Measurements from ENCODE around the gene CSF1R. TPM values are rescaled to one million over a fixed set of nuclear protein-coding genes. Genes with fewer than 3 reads are reported as not detected.

CSF1R gene
- total RNA-seq, 1 donor from 2014 or later, result not detected

- no peaks in the 10 kb centered on the region for H3K36me3 Mint-ChIP-seq (ENCODE audit: low read depth)
- peaks cover 2% of the 10 kb centered on the region for H3K4me1 Mint-ChIP-seq
- H3K27me3 Mint-ChIP-seq, result peaks cover 4% of the 10 kb centered on the region
- no peak for DNase-seq
- intact Hi-C loops (cut with micrococcal nuclease), result no loop called here
- no peak overlapping the region for H3K27ac Mint-ChIP-seq
- no peak overlapping the region for H3K4me3 Mint-ChIP-seq
- H3K9me3 Mint-ChIP-seq, result no peaks in the 10 kb centered on the region
Observed at GRCh38 chr5:150077060-150077459, 9.3 kb downstream of the CSF1R start.

GRCh38 chr5:150075806-150076205 is 10.5 kb downstream of the CSF1R start:
- H3K27me3 Mint-ChIP-seq, result peaks cover 4% of the 10 kb centered on the region
- no peak for DNase-seq

GRCh38 chr5:150075233-150075632 is 11.1 kb downstream of the CSF1R start:
- no peak for DNase-seq
- Mint-ChIP-seq H3K4me1 (no peaks in the 10 kb centered on the region), H3K36me3 (ENCODE audit: low read depth) (no peaks in the 10 kb centered on the region), H3K27me3 (peaks cover 4% of the 10 kb centered on the region), H3K27ac (no peak overlapping the region), H3K9me3 (no peaks in the 10 kb centered on the region), H3K4me3 (no peak overlapping the region)
- intact Hi-C loops (cut with micrococcal nuclease), result no loop called here

More at GRCh38 chr5:150075806-150076205, 10.5 kb downstream of the CSF1R start:
- intact Hi-C loops (cut with micrococcal nuclease), result no loop called here
- H3K4me1 Mint-ChIP-seq, result no peaks in the 10 kb centered on the region
- no peaks in the 10 kb centered on the region for H3K36me3 Mint-ChIP-seq (ENCODE audit: low read depth)
- H3K27ac Mint-ChIP-seq, result no peak overlapping the region
- no peaks in the 10 kb centered on the region for H3K9me3 Mint-ChIP-seq
- no peak overlapping the region for H3K4me3 Mint-ChIP-seq

- no peak for DNase-seq
- Mint-ChIP-seq H3K4me3 (no peak overlapping the region), H3K27me3 (peaks cover 4% of the 10 kb centered on the region), H3K36me3 (ENCODE audit: low read depth) (no peaks in the 10 kb centered on the region), H3K9me3 (no peaks in the 10 kb centered on the region), H3K4me1 (peaks cover under 1% of the 10 kb centered on the region), H3K27ac (no peak overlapping the region)
- intact Hi-C loops (cut with micrococcal nuclease), result no loop called here
Observed at GRCh38 chr5:150073677-150074076, 12.7 kb downstream of the CSF1R start.

- peaks cover 2% of the 10 kb centered on the region for H3K4me1 Mint-ChIP-seq
- H3K9me3 Mint-ChIP-seq, result no peaks in the 10 kb centered on the region
- DNase-seq, result no peak
- H3K36me3 Mint-ChIP-seq (ENCODE audit: low read depth), result no peaks in the 10 kb centered on the region
- no peak overlapping the region for H3K27ac Mint-ChIP-seq
- intact Hi-C loops (cut with micrococcal nuclease), result no loop called here
- no peak overlapping the region for H3K4me3 Mint-ChIP-seq
- no peaks in the 10 kb centered on the region for H3K27me3 Mint-ChIP-seq
Observed at GRCh38 chr5:150073086-150073625, 13.2 kb downstream of the CSF1R start.

- intact Hi-C loops (cut with micrococcal nuclease), result no loop called here
- DNase-seq, result no peak
- H3K4me1 Mint-ChIP-seq, result peaks cover 15% of the 10 kb centered on the region
- H3K27me3 Mint-ChIP-seq, result no peaks in the 10 kb centered on the region
- H3K9me3 Mint-ChIP-seq, result no peaks in the 10 kb centered on the region
- H3K36me3 Mint-ChIP-seq (ENCODE audit: low read depth), result no peaks in the 10 kb centered on the region
- no peak overlapping the region for H3K27ac Mint-ChIP-seq
- H3K4me3 Mint-ChIP-seq, result no peak overlapping the region
Observed at GRCh38 chr5:150070821-150071220, 15.5 kb downstream of the CSF1R start.

- Mint-ChIP-seq H3K4me3 (no peak overlapping the region), H3K27me3 (no peaks in the 10 kb centered on the region), H3K36me3 (ENCODE audit: low read depth) (no peaks in the 10 kb centered on the region), H3K4me1 (peaks cover 15% of the 10 kb centered on the region), H3K9me3 (no peaks in the 10 kb centered on the region), H3K27ac (no peak overlapping the region)
- DNase-seq, result no peak
- intact Hi-C loops (cut with micrococcal nuclease), result no loop called here
Observed at GRCh38 chr5:150069672-150070627, 16.4 kb downstream of the CSF1R start.

- DNase-seq, result no peak
- Mint-ChIP-seq H3K27me3 (no peaks in the 10 kb centered on the region), H3K36me3 (ENCODE audit: low read depth) (no peaks in the 10 kb centered on the region), H3K4me3 (no peak overlapping the region), H3K4me1 (peaks cover 15% of the 10 kb centered on the region), H3K9me3 (no peaks in the 10 kb centered on the region), H3K27ac (no peak overlapping the region)
- intact Hi-C loops (cut with micrococcal nuclease), result no loop called here
Observed at GRCh38 chr5:150068961-150069645, 17.3 kb downstream of the CSF1R start.

GRCh38 chr5:150068472-150068871 is 17.9 kb downstream of the CSF1R start:
- H3K9me3 Mint-ChIP-seq, result no peaks in the 10 kb centered on the region
- no peaks in the 10 kb centered on the region for H3K36me3 Mint-ChIP-seq (ENCODE audit: low read depth)
- H3K27me3 Mint-ChIP-seq, result no peaks in the 10 kb centered on the region
- intact Hi-C loops (cut with micrococcal nuclease), result no loop called here
- no peak overlapping the region for H3K4me3 Mint-ChIP-seq
- H3K27ac Mint-ChIP-seq, result no peak overlapping the region
- no peak for DNase-seq
- H3K4me1 Mint-ChIP-seq, result peaks cover 15% of the 10 kb centered on the region

- DNase-seq, result no peak
- no peak overlapping the region for H3K4me3 Mint-ChIP-seq
- peaks cover 15% of the 10 kb centered on the region for H3K4me1 Mint-ChIP-seq
- no peaks in the 10 kb centered on the region for H3K36me3 Mint-ChIP-seq (ENCODE audit: low read depth)
- intact Hi-C loops (cut with micrococcal nuclease), result no loop called here
- no peaks in the 10 kb centered on the region for H3K9me3 Mint-ChIP-seq
- H3K27ac Mint-ChIP-seq, result no peak overlapping the region
- no peaks in the 10 kb centered on the region for H3K27me3 Mint-ChIP-seq
Observed at GRCh38 chr5:150068071-150068470, 18.3 kb downstream of the CSF1R start.

- Mint-ChIP-seq H3K27me3 (no peaks in the 10 kb centered on the region), H3K4me1 (peaks cover 15% of the 10 kb centered on the region), H3K36me3 (ENCODE audit: low read depth) (no peaks in the 10 kb centered on the region), H3K27ac (peak overlapping the region; percentile 75), H3K4me3 (no peak overlapping the region), H3K9me3 (no peaks in the 10 kb centered on the region)
- intact Hi-C loops (cut with micrococcal nuclease), result no loop called here
- no peak for DNase-seq
Observed at GRCh38 chr5:150067405-150067960, 18.9 kb downstream of the CSF1R start.

GRCh38 chr5:150066901-150067396 is 19.4 kb downstream of the CSF1R start:
- H3K27me3 Mint-ChIP-seq, result no peaks in the 10 kb centered on the region
- H3K27ac Mint-ChIP-seq, result peak overlapping the region; percentile 75
- no peaks in the 10 kb centered on the region for H3K36me3 Mint-ChIP-seq (ENCODE audit: low read depth)
- no peak for DNase-seq
- peaks cover 15% of the 10 kb centered on the region for H3K4me1 Mint-ChIP-seq
- peak overlapping the region; percentile 30 for H3K4me3 Mint-ChIP-seq
- intact Hi-C loops (cut with micrococcal nuclease), result no loop called here
- no peaks in the 10 kb centered on the region for H3K9me3 Mint-ChIP-seq

- Mint-ChIP-seq H3K27me3 (no peaks in the 10 kb centered on the region), H3K9me3 (no peaks in the 10 kb centered on the region), H3K4me1 (peaks cover 15% of the 10 kb centered on the region), H3K36me3 (ENCODE audit: low read depth) (no peaks in the 10 kb centered on the region), H3K27ac (peak overlapping the region; percentile 75), H3K4me3 (no peak overlapping the region)
- intact Hi-C loops (cut with micrococcal nuclease), result no loop called here
- DNase-seq, result no peak
Observed at GRCh38 chr5:150066436-150066835, 19.9 kb downstream of the CSF1R start.

GRCh38 chr5:150065886-150066285 is 20.5 kb downstream of the CSF1R start:
- intact Hi-C loops (cut with micrococcal nuclease), result no loop called here
- H3K9me3 Mint-ChIP-seq, result no peaks in the 10 kb centered on the region
- no peak overlapping the region for H3K4me3 Mint-ChIP-seq

More at GRCh38 chr5:150065886-150066285, 20.5 kb downstream of the CSF1R start:
- peaks cover 15% of the 10 kb centered on the region for H3K4me1 Mint-ChIP-seq
- H3K36me3 Mint-ChIP-seq (ENCODE audit: low read depth), result no peaks in the 10 kb centered on the region
- DNase-seq, result no peak
- H3K27me3 Mint-ChIP-seq, result no peaks in the 10 kb centered on the region
- H3K27ac Mint-ChIP-seq, result no peak overlapping the region

Measured in activated CD4-positive, alpha-beta T cell treated with anti-CD3 and anti-CD28 coated beads, Interleukin-2, amount 10 ng/mL, durations not matched to agents 24 days and 14 days (primary cell).